K562 (cell line): ENCODE results near the gene ZNF552. TPM values are rescaled to one million over a fixed set of nuclear protein-coding genes. Genes with fewer than 3 reads are reported as not detected.

Experiments
- CBX8 ChIP-seq: fragments of 200-600 bp; sonication (generic); IDR thresholded peaks from 2 replicates; pipeline ENCODE4 v1.6.1; 2012; ENCODE audit warnings: borderline replicate concordance, mixed run types, low read depth, mild to moderate bottlenecking, moderate library complexity, mixed read lengths, low read length, control low read depth, inconsistent platforms; ENCODE audit not compliant: poor library complexity, severe bottlenecking; ENCODE audit errors: extremely low read depth
- HDAC6 ChIP-seq: IDR thresholded peaks from 2 replicates; pipeline ENCODE4 v1.6.1; 2012; ENCODE audit warnings: low read depth, mild to moderate bottlenecking, control low read depth, inconsistent platforms, low read length, moderate library complexity
- NR1H2 ChIP-seq: sonication (generic); formaldehyde crosslinking; IDR thresholded peaks from 2 replicates; pipeline ENCODE4 v1.4.0; 2020; ENCODE audit warnings: mild to moderate bottlenecking, missing genetic modification reagents
- NUFIP1 ChIP-seq: fragments of 450-650 bp; IDR thresholded peaks from 2 replicates; pipeline ENCODE4 v1.6.1; 2018; ENCODE audit not compliant: partially characterized antibody
- SIN3A ChIP-seq, 2 experiments: fragments of 150-350 bp in 1 of 2; IDR thresholded peaks; 2 replicates each; pipeline ENCODE4 v1.6.1; 2011 to 2016; ENCODE audit warnings: borderline replicate concordance in 2 of 2, low read depth in 2 of 2, low read length in 2 of 2, mild to moderate bottlenecking in 2 of 2, moderate library complexity in 2 of 2; ENCODE audit not compliant: control insufficient read depth in 1 of 2
- SRSF3 ChIP-seq: fragments of 200-400 bp; formaldehyde crosslinking; IDR thresholded peaks from 2 replicates; pipeline ENCODE4 v1.6.1; 2016; ENCODE audit warnings: mild to moderate bottlenecking, low read length, moderate library complexity; ENCODE audit not compliant: insufficient read depth
- XRCC4 ChIP-seq: IDR thresholded peaks from one replicate; pipeline ENCODE4 v1.6.1; 2011; ENCODE audit not compliant: insufficient read depth, insufficient read length; ENCODE audit errors: extremely low read depth
- ZFPM2 ChIP-seq: fragments of 250-450 bp; sonication (Bioruptor Pico); IDR thresholded peaks from 2 replicates; pipeline ENCODE4 v1.5.1; 2022; ENCODE audit warnings: mild to moderate bottlenecking
- ZNF551 ChIP-seq: fragments of 250-450 bp; sonication (Bioruptor Pico); IDR thresholded peaks from 2 replicates; pipeline ENCODE4 v1.5.0; 2021; ENCODE audit warnings: mild to moderate bottlenecking, moderate library complexity
- ZSCAN32 ChIP-seq: fragments of 450-650 bp; formaldehyde crosslinking; IDR thresholded peaks from 2 replicates; pipeline ENCODE4 v1.4.0; 2020; ENCODE audit warnings: mild to moderate bottlenecking, moderate library complexity
- polyA plus RNA-seq, 8 experiments: library from polyadenylated mRNA; depleted of rRNA in 4 of 8; stranded (reverse) in 5 of 8; unstranded in 3 of 8; fragments of >200 nt; fragmentation: Nextera tagmentation in 2 of 8; fragmentation: Illumina TruSeq in 1 of 8; extraction: Ambion mirVana in 2 of 8; extraction: Trizol in 1 of 8; gene quantifications; 2 replicates each; pipeline versions ENCODE4 v1.2.1 to v1.2.3, GENCODE V29; 2011 to 2014; ENCODE audit warnings: inconsistent platforms in 1 of 8, missing spikeins in 1 of 8
- total RNA-seq, 7 experiments: library from RNA; depleted of rRNA in 6 of 7; stranded (reverse); fragments of >200 nt in 6 of 7; fragmentation: Illumina TruSeq in 2 of 7; extraction: Trizol in 2 of 7; gene quantifications; 2 replicates each; pipeline versions ENCODE4 v1.2.1 to v1.2.3, GENCODE V29; 2011 to 2021; ENCODE audit warnings: low replicate concordance in 1 of 7
- TF ChIP-seq, protein P1 (sequence below): sonication (generic); formaldehyde crosslinking; IDR thresholded peaks from 2 replicates; pipeline ENCODE4 v1.8.1; 2023; ENCODE audit warnings: missing genetic modification reagents, mild to moderate bottlenecking, borderline replicate concordance
- TF ChIP-seq, protein P2 (sequence below): fragments of 450-650 bp; conservative IDR thresholded peaks from 2 replicates; pipeline ENCODE4 v1.6.1; 2016; ENCODE audit warnings: missing genetic modification characterization, low read depth, mild to moderate bottlenecking, missing compliant biosample characterization, moderate library complexity
- TF ChIP-seq, protein P3 (sequence below): IDR thresholded peaks from 2 replicates; pipeline ENCODE4 v1.6.1; 2014; ENCODE audit warnings: antibody characterized with exemption
- TF ChIP-seq, protein P4 (sequence below), 2 experiments: fragments of 450-650 bp; IDR thresholded peaks; 2 replicates each; pipeline ENCODE4 v1.6.1; 2016
- TF ChIP-seq, protein P5 (sequence below): fragments of 450-650 bp; IDR thresholded peaks from 2 replicates; pipeline ENCODE4 v1.6.1; 2016; ENCODE audit warnings: mild to moderate bottlenecking

ZNF552 gene
- total and polyA plus RNA-seq, 9 of the 15 experiments (the other 6 are each of a cell fraction or from before 2014, with no cell fraction given), result 4.4 to 12.4 (median 8.5) TPM

DNA sequence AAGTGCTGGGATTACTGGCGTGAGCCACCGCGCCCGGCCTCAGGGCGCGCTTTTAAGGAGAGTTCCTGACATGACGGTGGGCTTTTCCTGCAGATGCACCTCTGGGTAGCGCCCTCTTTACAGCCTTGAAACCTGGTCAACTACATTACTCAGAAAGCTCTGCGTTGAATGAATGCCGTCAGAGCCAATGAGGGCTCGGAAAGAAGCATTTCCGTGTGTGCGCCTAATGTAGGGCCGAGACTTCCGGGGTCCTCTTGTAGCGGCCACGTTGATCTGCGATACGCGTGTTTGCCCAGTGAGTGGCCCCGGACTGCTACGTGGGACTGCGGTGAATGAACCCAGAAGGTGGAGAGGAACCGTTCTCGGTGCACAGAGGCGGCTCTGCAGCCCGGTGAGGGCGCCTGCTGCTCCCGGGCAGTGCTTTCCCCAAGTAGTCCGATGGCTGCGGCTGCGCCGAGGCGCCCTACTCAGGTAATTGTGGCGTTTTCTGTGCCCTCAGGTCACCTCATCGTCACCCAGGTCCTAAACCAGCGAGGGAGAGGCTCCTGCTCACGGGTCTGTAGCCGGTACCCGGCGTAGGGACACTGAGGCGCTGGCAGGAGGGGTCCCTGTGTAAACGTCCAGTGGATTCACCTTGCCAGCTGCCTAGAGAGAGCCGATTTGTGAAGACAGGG is 4.9 kb upstream of the ZNF552 start (continued):
- TF ChIP-seq, protein P1, sequence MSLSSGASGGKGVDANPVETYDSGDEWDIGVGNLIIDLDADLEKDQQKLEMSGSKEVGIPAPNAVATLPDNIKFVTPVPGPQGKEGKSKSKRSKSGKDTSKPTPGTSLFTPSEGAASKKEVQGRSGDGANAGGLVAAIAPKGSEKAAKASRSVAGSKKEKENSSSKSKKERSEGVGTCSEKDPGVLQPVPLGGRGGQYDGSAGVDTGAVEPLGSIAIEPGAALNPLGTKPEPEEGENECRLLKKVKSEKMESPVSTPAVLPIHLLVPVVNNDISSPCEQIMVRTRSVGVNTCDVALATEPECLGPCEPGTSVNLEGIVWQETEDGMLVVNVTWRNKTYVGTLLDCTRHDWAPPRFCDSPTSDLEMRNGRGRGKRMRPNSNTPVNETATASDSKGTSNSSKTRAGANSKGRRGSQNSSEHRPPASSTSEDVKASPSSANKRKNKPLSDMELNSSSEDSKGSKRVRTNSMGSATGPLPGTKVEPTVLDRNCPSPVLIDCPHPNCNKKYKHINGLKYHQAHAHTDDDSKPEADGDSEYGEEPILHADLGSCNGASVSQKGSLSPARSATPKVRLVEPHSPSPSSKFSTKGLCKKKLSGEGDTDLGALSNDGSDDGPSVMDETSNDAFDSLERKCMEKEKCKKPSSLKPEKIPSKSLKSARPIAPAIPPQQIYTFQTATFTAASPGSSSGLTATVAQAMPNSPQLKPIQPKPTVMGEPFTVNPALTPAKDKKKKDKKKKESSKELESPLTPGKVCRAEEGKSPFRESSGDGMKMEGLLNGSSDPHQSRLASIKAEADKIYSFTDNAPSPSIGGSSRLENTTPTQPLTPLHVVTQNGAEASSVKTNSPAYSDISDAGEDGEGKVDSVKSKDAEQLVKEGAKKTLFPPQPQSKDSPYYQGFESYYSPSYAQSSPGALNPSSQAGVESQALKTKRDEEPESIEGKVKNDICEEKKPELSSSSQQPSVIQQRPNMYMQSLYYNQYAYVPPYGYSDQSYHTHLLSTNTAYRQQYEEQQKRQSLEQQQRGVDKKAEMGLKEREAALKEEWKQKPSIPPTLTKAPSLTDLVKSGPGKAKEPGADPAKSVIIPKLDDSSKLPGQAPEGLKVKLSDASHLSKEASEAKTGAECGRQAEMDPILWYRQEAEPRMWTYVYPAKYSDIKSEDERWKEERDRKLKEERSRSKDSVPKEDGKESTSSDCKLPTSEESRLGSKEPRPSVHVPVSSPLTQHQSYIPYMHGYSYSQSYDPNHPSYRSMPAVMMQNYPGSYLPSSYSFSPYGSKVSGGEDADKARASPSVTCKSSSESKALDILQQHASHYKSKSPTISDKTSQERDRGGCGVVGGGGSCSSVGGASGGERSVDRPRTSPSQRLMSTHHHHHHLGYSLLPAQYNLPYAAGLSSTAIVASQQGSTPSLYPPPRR (CRISPR knock-in tag), result no peak
- peak in 1 of 2 experiments; percentile 66; a peak in 1 of 4 replicates for TF ChIP-seq SIN3A (IDR thresholded peaks at IDR 0.05; ENCODE audit: borderline replicate concordance in 2 of 2, control insufficient read depth in 1 of 2, low read depth in 2 of 2, low read length in 2 of 2)
- no peak for TF ChIP-seq NUFIP1
- no peak for TF ChIP-seq CBX8
- no peak for TF ChIP-seq SRSF3
- TF ChIP-seq ZSCAN32, result no peak
- TF ChIP-seq, protein P2, sequence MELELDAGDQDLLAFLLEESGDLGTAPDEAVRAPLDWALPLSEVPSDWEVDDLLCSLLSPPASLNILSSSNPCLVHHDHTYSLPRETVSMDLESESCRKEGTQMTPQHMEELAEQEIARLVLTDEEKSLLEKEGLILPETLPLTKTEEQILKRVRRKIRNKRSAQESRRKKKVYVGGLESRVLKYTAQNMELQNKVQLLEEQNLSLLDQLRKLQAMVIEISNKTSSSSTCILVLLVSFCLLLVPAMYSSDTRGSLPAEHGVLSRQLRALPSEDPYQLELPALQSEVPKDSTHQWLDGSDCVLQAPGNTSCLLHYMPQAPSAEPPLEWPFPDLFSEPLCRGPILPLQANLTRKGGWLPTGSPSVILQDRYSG, result no peak
- TF ChIP-seq HDAC6, result no peak
- TF ChIP-seq NR1H2 (CRISPR knock-in tag), result no peak
- TF ChIP-seq ZFPM2 (CRISPR knock-in tag), result no peak
- TF ChIP-seq, protein P3, sequence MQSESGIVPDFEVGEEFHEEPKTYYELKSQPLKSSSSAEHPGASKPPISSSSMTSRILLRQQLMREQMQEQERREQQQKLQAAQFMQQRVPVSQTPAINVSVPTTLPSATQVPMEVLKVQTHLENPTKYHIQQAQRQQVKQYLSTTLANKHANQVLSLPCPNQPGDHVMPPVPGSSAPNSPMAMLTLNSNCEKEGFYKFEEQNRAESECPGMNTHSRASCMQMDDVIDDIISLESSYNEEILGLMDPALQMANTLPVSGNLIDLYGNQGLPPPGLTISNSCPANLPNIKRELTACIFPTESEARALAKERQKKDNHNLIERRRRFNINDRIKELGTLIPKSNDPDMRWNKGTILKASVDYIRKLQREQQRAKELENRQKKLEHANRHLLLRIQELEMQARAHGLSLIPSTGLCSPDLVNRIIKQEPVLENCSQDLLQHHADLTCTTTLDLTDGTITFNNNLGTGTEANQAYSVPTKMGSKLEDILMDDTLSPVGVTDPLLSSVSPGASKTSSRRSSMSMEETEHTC, result no peak
- no peak for TF ChIP-seq ZNF551 (CRISPR knock-in tag)
- TF ChIP-seq XRCC4, result no peak
- TF ChIP-seq, protein P4, sequence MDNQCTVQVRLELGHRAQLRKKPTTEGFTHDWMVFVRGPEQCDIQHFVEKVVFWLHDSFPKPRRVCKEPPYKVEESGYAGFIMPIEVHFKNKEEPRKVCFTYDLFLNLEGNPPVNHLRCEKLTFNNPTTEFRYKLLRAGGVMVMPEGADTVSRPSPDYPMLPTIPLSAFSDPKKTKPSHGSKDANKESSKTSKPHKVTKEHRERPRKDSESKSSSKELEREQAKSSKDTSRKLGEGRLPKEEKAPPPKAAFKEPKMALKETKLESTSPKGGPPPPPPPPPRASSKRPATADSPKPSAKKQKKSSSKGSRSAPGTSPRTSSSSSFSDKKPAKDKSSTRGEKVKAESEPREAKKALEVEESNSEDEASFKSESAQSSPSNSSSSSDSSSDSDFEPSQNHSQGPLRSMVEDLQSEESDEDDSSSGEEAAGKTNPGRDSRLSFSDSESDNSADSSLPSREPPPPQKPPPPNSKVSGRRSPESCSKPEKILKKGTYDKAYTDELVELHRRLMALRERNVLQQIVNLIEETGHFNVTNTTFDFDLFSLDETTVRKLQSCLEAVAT (IDR thresholded peaks at IDR 0.05), result no peak
- TF ChIP-seq, protein P5, sequence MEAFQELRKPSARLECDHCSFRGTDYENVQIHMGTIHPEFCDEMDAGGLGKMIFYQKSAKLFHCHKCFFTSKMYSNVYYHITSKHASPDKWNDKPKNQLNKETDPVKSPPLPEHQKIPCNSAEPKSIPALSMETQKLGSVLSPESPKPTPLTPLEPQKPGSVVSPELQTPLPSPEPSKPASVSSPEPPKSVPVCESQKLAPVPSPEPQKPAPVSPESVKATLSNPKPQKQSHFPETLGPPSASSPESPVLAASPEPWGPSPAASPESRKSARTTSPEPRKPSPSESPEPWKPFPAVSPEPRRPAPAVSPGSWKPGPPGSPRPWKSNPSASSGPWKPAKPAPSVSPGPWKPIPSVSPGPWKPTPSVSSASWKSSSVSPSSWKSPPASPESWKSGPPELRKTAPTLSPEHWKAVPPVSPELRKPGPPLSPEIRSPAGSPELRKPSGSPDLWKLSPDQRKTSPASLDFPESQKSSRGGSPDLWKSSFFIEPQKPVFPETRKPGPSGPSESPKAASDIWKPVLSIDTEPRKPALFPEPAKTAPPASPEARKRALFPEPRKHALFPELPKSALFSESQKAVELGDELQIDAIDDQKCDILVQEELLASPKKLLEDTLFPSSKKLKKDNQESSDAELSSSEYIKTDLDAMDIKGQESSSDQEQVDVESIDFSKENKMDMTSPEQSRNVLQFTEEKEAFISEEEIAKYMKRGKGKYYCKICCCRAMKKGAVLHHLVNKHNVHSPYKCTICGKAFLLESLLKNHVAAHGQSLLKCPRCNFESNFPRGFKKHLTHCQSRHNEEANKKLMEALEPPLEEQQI, result no peak
